Inflammatory macrophage (primary cell): Measurements from ENCODE around the gene APPL2.

Experiments
- DNase-seq, 2 donors: peaks; one replicate each; pipeline ENCODE4 v3.0.0-alpha.2; 2020 to 2022

Gene APPL2

DNA sequence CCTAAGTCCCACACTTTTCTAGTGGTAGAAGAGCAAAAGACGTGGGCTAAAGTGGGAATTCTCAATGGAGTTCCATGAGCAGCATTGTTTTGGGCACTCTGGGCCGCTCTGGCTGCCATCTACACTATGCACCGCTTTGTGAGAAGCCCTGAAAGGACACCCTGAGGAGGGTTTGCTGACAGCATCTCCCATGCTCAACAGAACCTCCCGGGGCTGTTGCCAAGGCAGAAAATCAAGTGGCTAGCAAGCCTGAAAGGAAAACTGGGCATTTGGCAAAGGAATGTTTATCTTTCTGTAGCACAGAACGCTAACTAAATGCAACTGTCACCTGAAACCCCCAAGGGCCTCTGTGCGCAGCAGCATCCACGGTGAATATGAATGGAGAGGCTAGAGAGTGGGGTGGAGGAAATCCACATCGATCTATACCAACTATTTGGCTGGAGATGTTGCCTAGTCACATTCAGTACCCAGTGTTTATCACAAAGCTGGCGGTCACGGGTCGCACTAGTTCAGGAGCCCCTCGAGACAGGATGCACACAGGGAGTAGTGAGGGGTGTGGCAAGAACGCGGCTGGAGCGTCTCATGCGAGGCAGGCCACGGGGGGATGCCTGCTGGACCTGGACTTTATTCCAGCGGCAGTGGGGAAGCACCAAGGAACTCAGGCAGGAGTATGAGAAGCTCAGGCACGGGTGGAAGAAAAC is 14.2 kb downstream of the APPL2 start:
- no peak for DNase-seq

DNA sequence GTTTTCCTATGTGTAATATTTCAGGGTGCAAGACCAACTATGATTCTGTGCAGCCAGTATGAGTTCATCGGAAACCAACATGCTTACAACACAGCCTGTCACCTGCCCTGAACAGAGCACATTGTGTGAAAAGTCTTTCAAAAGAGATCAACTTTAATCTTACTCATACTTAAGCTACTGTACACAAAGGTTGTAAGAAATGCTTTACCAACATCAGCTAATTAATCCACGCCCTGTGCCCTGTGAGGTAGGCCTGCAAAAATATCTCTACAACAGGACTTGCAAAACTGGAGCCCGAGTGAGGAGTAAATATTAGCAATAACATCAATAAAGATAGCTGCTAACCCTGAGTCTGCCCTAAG is 15.1 kb downstream of the APPL2 start:
- no peak for DNase-seq

DNA sequence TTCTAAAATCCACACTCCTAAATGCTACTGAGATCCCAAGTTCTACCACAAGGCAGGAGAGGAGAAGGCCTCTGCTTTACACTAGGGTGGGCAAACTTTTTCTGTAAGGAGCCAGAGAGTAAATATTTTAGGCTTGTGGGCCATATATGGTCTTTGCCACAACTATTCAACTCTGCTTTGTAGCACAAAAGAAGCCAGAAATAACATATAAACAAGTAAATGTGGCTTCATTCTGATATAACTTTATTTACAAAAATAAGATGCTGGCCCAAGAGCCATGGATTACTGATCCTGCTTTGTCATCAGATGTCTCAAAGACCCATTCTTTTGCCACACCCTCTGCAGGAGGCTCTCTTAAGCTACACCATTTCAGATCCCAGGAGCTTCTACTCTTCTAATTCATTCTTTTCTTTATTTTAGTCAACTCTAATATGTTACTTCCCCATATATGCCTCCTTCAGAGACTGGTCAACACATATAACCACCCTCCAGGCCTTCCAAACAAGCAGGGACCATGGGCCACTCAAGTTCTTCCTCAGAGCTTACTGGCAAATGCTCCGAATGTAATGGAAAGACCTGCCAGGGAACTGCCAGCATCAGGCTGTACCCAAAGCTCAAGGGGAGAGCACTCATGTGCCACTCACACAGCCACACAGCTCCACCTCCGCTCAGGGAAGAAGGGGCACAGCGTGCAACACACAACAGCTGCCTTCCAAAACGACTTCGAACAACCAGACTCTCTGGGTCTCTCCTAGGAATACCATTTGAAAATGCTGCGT is 15.6 kb downstream of the APPL2 start:
- DNase-seq = no peak

DNA sequence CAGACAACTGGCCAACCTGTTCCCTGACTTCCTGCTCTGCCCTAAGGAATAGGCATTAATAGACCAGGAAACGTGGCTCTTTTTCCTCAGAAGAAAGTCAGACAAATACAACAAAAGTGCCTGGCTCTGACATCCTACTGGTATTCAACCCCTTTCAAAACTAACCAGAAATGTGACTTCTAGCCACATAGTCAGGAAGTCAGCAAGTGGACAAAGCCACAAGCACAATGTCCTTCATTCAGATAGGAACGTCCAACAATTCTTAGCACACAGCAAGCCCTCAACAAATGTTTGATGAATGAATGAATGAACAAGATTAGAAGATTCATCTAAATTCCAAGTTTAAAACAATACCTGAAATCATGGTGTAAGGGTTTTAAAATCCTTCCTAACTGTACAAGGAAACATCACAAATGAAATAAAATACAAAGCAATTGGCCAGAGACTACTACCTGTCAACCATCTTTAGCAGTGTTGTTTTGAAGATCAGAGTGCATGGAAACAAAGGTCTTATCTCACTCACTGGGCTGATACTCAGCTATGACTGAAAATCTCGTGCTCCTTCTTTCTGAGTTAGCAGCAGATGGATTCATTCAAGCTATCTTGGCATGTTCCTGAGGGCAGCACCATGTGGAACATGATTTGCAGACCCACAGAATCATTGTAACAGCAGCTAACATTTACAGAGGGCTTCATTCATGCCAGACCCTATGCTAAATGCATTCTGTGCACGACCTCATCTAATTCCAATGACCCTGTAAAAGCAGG is 16.5 kb downstream of the APPL2 start:
- no peak for DNase-seq

DNA sequence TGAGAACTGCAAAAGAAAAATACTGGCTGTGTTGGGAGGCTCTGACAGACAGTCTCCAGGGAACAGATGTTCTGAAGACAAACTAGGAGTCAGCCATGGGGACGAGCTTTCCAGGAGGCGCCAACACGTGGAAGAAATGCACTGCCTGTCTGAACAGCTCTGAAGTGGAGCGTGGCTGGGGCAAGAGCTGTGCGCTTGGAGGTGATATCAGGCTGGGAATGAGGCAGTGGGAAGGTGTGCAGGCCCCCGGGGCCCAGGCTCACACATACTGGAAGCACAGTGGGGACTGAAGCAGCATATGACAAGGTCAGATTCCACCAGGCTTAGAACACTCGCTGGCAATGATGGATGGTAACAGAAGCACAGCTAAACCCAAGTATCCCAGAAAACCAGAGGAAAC is 17.5 kb downstream of the APPL2 start:
- no peak for DNase-seq

DNA sequence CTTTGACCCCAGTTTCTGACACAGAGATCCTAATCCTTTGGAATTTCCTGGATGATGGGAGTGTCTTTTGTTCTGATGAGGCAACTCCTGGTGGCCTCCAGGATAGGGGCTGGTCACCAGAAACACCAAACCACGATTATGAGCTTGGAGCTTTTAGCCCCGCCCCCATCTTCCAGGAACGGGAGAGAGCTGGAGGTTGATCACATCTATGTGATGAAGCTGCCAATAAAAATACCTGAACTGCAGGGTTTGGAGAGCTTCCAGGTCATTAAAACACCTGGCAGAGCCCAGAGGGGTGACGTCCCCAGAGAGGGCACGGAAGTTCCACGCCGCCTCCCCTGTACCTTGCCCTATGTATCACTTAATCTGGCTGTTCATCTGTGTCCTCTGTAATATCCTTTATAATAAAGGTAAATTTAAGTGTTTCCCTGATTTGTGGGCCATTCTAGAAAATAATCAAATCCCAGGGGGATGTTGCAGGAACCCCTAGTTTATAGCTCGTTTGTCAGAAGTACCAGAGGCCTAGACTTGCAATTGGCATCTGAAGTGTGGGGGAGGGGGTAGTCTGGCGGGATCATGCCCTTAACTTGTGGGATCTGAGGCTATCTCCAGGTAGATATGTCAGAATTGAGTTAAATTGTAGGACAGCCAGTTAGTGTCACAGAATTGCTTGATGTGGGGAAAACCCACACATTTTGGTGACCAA is 21.2 kb downstream of the APPL2 start:
- no peak for DNase-seq

DNA sequence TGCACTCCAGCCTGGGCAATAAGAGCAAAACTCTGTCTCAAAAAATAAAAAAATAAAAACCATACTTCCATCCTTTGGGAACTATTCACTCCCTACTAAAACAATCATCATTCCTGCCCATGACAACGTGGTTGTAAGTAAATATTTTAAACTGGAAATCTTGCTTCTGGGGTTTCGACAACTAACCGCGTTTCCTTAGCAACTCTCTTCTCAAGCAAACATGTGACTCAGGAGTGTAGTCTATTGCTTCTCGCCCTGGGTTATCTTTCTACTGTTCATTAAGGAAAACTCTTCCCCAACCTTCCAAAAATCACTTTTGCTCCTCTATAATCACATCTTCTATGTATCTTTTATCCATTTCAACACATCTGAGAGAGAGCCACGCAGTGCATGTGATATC is 21.8 kb downstream of the APPL2 start:
- no peak for DNase-seq

DNA sequence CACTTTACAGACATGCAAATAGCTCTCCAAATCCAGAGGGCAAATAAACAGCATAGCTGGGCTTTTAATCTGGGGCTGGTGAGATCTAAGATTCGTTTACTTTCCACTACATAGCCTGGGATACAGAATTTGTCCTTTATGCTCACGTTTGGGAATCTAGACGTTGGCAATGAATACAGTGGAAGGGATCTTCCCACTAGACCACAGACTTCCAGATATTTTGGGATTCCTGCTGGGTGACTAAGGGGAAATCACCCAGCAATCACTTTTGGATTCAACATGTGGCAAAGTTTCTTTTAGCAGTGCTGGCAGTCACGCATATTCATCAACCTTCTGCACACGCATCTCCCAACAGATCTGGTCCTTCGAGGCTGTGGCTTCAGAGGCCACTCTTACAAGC is 23.5 kb downstream of the APPL2 start:
- DNase-seq = no peak

DNA sequence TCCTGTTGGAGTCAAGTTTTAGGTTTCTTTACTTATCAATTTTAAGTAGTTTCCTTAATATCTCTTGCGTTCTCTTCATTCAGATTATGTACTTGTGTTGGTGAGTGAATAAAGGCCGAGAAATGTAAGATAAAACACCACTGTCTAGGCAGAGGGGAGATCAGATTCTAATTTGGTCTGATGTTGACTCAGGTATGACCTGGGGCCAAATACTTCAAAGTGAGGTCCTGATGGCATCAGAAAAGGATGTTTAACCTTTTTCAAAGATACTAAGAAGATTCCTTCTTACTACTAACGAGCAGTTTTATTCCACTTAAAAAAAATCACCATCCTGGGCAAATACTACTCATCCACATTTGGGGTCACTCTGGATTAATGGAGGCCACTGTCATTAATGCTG is 26.9 kb downstream of the APPL2 start:
- no peak for DNase-seq

DNA sequence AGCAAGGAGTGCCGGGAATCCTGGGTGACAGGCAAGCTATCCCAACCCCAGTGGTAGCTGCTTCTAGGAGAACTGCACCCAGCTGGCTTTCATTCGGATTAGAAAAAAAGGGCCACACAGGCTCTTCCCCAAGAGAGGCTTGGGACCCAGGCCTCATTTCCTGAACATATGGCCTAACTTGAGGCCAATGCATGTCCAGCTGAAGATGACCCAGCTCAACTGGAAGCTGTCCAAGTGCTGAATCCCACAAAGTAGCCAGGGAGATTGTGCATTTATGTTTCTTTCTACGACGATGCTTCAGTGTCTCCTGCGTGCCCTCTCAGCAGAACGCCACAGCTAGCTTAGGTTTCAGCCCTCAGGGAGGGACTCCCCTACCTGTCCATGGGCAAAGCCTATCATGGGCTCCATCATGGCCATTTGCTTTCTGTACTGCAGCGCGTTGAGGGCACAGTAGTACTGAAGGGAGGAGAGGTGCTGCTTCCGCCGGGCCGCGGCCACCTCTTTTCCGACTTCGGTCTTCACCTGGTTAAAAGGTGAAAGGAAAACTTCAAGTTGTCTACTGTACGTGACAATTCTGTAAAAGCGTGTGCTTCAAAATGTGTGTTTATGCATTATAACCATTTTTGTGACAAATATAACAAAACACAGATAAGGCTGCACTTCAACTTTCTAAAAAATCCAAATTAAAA is 29.1 kb downstream of the APPL2 start:
- DNase-seq = no peak

DNA sequence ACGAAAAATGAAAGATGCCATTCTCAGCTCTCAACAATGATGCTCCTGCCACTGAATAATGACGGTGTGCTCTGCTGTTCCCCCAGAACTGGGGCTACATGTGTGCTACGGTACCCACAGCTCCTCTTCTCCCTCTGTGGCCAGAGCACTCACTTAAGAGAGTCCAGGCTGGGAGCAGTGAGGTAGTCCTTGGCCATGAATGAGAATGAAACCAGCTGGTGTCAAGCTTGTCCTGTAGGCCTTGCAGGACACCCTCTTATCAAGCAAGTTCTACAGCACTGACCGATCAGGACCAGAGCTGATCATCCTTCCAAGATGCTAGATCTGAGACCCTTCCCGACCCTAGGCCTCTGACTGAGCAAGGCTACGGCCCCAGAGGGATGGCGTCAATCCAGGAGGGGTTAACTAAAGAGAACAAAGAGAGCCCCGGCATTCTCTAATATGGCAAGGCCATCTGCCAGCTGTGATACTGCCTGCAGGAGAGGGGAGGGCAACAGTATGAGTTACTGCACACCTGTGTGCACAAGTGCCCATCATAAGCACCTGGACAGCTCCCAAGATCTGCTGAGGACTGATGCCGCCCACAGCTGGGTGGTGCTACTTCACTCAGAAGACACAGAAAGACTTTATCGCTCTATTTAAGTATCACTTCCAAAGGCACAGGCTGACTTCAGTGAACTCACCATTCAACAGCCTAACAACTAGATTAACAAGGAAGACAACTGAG is 30.5 kb downstream of the APPL2 start:
- no peak for DNase-seq

DNA sequence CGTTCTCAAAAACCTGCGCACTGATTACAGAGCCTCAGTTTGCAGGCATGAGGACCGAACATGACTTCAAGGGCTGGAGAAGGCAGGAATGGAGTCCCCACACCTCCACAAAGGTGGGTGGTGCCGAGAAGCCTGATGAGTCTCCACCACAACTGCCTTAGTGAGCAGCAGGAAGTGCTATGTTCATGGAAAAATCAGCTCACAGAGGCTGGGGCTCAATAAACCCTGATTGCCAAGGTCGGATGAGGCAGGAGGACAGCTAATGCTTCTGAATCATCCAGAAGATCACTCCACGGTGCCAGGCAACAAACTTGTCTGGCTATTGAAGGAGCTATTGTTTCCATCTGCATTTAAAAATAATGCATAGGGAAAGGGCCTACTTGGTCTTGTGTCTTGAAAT is 31.1 kb downstream of the APPL2 start:
- no peak for DNase-seq

DNA sequence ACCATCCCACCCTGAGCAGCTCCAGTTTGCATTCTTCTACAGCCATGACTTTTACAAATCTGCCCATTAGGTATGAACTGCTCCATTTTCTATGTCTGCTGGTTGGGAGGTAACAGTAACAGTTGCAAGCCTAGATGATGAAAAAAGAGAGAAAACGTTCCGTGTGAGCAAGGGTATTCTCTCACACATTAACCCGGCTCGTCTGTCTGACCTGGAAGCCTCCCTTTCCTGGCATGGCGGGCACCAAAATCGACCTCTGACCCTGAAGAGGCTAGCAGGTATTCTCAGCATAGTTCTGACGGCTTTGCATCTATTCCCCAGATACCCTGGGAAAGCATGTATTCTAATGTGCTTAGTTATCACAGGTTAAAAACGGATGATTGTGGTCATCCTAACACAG is 31.8 kb downstream of the APPL2 start:
- no peak for DNase-seq

DNA sequence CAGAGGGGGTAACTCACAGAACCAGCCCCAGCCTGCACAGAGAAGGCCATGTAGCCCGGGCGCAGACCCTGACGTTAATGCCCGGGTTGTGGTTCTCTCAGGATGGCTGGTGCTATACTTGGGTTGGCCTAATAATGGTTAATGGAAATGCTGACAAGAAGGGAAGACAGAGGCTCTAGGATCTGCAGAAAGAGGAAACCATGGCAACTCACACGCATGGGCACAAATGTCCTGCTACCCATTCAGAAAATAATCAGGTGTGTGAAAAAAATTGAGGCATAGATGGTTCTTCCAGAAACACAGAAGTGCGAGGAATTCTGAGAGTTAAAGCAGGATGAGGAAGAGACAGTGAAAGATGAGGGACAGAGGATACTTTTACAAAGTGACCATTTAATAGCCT is 33.8 kb downstream of the APPL2 start:
- no peak for DNase-seq

DNA sequence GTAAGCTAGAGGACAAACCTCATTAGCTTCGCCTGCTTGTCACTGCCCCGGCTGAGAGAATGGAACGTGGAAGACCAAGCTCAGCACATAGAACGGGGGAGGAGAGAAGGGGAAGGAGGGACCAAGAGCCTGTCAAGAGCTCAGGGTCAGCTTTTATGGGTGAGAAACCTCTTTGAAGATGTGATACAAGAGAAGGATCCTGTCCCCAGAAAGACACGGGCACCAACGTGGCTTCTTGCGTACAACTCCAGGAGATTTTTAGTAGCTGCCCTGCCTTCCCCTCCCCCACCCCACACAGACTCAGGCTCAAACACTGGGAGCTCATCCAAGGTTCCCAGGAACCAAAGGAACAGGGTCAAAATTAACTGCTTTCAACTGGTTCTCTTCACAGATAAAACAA is 34.7 kb downstream of the APPL2 start:
- no peak for DNase-seq

DNA sequence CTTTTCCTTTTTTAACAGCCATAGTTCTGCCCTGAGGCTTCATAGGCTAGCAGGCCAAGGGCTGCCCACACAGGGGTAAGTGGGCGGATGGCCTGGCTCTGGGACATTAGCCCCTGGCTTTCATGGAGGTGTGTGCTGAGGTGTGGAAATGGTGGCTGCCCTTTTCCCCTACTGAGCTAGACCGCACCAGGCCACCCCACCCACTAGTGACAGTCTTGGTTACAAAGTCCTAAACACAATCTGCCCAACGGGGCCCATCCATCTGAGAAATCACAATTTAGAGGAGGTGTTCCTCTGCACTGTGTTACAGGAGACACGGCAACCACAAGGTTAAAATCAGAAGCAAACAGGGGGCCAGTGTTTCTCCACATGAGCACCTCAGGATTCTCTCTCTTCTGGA is 35.6 kb downstream of the APPL2 start:
- no peak for DNase-seq

DNA sequence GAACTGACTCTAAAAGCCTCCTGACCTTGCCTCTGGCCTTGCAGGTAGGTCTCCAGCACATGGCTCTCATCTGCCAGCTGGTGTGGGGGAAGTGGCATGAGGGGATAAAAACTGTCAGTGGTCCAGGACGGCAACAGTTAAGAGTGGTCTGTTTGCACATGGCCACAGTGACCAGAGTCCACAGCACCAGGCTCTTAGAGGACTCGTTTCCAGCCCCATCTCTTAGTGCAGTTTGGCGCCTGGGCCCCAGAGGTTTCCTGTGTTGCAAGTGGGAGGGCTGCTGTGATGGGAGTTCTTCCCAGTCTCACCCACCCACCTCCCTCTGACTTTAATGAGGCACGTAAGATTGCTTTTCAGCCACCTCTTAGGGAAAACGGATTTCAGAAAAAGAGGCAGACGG is 37.0 kb downstream of the APPL2 start:
- DNase-seq = no peak

DNA sequence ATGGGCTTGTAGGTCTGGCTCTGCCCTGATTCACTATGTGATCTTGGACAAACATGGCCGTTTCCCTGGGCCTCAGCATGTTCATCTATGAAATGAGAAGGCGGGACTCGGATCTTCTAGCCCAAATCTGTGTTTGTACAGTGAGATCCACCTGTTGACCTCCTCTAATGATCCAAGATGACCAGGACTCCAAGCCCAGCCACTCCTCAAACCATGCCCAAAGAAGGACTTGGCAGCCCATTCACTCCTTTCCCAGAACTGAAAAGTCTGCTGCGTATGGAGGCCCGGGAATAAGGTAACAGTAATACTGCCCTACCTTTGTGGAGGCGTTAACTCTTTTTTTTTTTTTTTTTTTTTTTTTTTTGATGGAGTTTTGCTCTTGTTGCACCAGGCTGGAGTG is 39.9 kb downstream of the APPL2 start:
- no peak for DNase-seq

DNA sequence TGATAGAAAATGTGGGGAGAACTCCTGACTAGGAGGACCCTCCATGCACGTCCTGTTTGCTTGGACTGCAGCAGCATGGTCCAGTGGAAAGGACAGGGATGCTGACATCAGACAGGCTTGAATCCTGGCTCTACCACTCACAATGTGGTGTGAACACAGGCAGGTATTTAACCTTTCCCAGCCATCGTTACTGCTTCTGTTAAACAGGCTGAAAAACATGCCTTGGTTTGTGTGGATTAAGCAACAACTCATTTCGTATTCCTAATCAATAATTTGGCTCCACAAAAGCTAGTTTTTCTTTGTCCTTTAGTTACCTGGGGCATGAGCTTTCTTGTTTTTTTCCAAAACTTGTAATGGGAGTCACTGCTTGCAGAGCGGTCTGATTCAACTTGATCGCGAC is 41.0 kb downstream of the APPL2 start:
- no peak for DNase-seq

DNA sequence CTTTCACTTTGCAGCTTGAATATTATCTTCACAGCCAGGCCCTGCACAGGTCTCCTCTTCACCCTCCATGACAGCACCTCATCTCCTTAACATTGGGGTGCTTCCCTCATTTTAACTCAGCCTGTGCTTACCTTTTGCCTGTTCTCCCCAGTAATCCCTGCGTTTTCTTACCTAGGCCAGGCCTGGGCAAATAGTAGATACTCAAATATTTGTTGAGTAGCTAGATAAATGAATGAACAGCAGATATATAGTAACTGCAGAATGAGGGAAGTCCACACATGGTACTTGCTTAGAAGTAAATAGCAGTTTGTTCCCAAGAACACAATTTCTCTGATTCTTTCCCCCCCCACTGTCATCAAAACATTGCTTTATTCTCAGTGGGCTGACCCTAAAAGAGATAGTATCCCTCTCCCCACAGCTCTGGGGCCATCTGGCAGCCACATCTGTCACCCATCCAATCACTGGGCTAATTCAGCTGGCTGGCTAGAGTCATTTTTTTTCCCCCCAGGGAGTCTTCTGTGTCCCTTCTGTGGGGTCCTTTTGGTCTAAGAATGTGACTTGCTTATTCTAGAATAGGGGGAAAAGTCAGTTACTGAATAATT is 43.2 kb downstream of the APPL2 start:
- DNase-seq = no peak

DNA sequence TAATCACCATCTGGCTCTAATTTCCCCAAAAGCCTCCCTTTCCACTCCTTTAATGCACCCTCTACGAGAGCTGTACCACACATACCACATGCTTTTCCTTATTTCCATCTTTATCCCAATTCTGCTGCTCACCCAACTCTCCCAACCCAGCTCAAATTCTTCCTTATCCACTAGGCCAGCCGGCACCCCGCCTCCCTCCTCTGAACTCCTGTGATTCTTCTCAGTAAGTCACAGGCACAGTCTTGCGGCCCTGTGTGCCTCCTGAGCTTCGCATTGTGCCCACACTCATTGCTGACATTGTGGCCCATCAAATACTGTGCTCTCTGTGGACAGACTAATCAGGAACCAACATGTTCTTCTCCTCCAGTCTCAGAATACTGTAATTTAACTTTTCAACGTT is 45.4 kb downstream of the APPL2 start:
- DNase-seq = no peak

DNA sequence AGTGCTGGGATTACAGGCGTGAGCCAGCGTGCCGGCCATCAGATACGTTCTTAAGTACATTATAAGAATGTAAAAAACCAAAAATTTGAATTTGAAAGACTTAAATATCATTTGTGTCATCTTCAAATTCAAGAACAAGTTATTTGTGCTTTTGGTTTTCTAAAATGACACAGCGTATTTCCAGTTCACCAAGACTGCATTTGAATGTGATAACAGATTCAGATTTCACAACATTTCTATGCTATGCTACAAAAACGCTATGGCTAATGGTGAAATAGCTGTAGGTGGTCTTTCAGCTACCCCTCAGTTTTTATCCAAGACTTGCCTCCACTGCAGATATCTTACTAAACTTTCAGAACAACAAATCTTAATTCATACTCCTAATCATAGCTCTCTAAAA is 46.7 kb downstream of the APPL2 start:
- DNase-seq = no peak
